HG03521 (cell line): Measurements from ENCODE around the gene PROM1.

Experiments
- ATAC-seq: cut with Tn5 transposase; IDR thresholded peaks from one replicate; pipeline ENCODE4 v1.9.1; 2021; ENCODE audit warnings: mild to moderate bottlenecking, moderate library complexity; ENCODE audit not compliant: unreplicated experiment

The PROM1 gene

GRCh38 chr4:16110199-16110598, 26.4 kb upstream of the PROM1 start:
- no peak for ATAC-seq

- no peak for ATAC-seq
Measured at GRCh38 chr4:16109256-16109655, 25.4 kb upstream of the PROM1 start.

GRCh38 chr4:16106956-16107355, 23.1 kb upstream of the PROM1 start:
- ATAC-seq, result no peak

- no peak for ATAC-seq
Measured at GRCh38 chr4:16104520-16104919, 20.7 kb upstream of the PROM1 start.

- ATAC-seq, result no peak
Measured at GRCh38 chr4:16102356-16102755, 18.5 kb upstream of the PROM1 start.

GRCh38 chr4:16100833-16101232, 17.0 kb upstream of the PROM1 start:
- no peak for ATAC-seq

GRCh38 chr4:16092682-16093319, 9.0 kb upstream of the PROM1 start:
- ATAC-seq, result no peak

GRCh38 chr4:16090096-16090705, 6.4 kb upstream of the PROM1 start:
- ATAC-seq, result no peak

GRCh38 chr4:16089156-16089555, 5.3 kb upstream of the PROM1 start:
- no peak for ATAC-seq

- ATAC-seq, result no peak
Measured at GRCh38 chr4:16088601-16089000, 4.8 kb upstream of the PROM1 start.

GRCh38 chr4:16085822-16086221, 2.0 kb upstream of the PROM1 start:
- ATAC-seq, result peak; percentile 74

GRCh38 chr4:16082426-16083240, 1.2 kb downstream of the PROM1 start:
- no peak for ATAC-seq

GRCh38 chr4:16082041-16082425, 1.8 kb downstream of the PROM1 start:
- no peak for ATAC-seq

- ATAC-seq, result no peak
Measured at GRCh38 chr4:16079046-16079445, 4.8 kb downstream of the PROM1 start.

- no peak for ATAC-seq
Measured at GRCh38 chr4:16078195-16078760, 5.5 kb downstream of the PROM1 start.

GRCh38 chr4:16077786-16078185, 6.0 kb downstream of the PROM1 start:
- ATAC-seq, result no peak

- ATAC-seq, result no peak
Measured at GRCh38 chr4:16075975-16076757, 7.7 kb downstream of the PROM1 start.

- ATAC-seq, result no peak
Measured at GRCh38 chr4:16075061-16075460, 8.8 kb downstream of the PROM1 start.

GRCh38 chr4:16072168-16072567, 11.7 kb downstream of the PROM1 start:
- no peak for ATAC-seq

- no peak for ATAC-seq
Measured at GRCh38 chr4:16070203-16070602, 13.6 kb downstream of the PROM1 start.

GRCh38 chr4:16067515-16067914, 16.3 kb downstream of the PROM1 start:
- ATAC-seq, result no peak
